GM12872 (cell line): Measurements from ENCODE around the gene LINGO3.

Source experiments
- TF ChIP-seq, protein P1 (sequence below): IDR thresholded peaks from 3 replicates; pipeline ENCODE4 v1.5.1; 2011; ENCODE audit warnings: low read depth, mild to moderate bottlenecking, low read length, moderate library complexity; ENCODE audit not compliant: insufficient read depth

The LINGO3 gene, protein sequence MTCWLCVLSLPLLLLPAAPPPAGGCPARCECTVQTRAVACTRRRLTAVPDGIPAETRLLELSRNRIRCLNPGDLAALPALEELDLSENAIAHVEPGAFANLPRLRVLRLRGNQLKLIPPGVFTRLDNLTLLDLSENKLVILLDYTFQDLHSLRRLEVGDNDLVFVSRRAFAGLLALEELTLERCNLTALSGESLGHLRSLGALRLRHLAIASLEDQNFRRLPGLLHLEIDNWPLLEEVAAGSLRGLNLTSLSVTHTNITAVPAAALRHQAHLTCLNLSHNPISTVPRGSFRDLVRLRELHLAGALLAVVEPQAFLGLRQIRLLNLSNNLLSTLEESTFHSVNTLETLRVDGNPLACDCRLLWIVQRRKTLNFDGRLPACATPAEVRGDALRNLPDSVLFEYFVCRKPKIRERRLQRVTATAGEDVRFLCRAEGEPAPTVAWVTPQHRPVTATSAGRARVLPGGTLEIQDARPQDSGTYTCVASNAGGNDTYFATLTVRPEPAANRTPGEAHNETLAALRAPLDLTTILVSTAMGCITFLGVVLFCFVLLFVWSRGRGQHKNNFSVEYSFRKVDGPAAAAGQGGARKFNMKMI

DNA sequence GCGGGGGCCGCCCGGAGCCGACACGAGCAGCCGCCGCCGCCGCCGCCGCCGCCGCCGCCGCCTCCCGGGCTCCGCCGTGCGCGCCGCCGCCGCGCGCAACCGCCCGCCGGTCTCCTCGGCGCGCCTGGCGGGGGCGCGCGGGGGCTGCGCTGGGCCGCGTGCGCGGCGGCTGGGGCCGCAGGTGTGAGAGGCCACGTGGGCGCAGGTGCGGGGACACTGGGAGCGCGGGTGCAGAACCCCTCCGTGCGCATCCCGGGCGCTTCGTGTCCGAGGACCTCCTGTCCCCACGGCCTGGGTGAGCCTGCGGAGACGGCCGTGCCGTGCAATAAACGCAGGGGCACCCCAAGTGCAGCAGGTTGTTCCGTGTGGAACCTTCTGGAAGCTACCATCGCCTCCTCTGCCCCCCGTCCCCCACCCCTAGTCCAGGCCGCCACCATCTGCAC is at the start of gene LINGO3:
TSS of gene LINGO3 (minus strand) at position 41 of the 443 bp plus-strand sequence. CDS start 16,378 bp downstream, outside the sequence.
- TF ChIP-seq, protein P1, sequence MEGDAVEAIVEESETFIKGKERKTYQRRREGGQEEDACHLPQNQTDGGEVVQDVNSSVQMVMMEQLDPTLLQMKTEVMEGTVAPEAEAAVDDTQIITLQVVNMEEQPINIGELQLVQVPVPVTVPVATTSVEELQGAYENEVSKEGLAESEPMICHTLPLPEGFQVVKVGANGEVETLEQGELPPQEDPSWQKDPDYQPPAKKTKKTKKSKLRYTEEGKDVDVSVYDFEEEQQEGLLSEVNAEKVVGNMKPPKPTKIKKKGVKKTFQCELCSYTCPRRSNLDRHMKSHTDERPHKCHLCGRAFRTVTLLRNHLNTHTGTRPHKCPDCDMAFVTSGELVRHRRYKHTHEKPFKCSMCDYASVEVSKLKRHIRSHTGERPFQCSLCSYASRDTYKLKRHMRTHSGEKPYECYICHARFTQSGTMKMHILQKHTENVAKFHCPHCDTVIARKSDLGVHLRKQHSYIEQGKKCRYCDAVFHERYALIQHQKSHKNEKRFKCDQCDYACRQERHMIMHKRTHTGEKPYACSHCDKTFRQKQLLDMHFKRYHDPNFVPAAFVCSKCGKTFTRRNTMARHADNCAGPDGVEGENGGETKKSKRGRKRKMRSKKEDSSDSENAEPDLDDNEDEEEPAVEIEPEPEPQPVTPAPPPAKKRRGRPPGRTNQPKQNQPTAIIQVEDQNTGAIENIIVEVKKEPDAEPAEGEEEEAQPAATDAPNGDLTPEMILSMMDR: no peak

DNA sequence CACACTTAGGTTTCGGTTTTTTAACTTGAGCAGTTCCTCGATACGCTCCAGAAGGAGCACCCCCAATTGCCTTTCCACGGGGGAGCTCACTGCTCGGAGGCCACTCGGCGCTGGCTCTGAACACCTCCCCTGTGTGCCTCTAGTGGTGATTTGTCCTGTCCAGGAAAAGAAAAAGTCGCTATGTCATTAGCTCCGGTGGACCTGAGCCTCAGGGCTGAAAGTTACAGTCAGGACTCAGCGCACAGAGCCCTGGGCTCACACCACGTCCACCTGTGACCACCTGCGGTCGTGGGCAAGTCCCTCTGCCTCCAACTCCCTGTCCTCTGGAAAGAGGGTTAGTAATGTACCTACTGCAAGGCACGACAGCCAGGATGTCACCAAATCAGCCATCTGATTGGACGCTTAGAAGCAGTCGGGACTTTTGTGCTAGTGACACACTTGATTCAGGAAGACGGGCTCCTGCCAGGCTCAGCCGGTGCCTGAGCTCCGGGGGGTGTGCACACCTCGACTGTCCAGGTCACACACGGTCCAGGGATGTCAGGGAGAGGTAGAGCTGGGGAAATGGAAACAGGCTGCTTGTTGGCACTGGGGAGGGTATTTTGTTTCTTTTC is 48.2 kb upstream of the LINGO3 start:
- TF ChIP-seq, protein P1: no peak

DNA sequence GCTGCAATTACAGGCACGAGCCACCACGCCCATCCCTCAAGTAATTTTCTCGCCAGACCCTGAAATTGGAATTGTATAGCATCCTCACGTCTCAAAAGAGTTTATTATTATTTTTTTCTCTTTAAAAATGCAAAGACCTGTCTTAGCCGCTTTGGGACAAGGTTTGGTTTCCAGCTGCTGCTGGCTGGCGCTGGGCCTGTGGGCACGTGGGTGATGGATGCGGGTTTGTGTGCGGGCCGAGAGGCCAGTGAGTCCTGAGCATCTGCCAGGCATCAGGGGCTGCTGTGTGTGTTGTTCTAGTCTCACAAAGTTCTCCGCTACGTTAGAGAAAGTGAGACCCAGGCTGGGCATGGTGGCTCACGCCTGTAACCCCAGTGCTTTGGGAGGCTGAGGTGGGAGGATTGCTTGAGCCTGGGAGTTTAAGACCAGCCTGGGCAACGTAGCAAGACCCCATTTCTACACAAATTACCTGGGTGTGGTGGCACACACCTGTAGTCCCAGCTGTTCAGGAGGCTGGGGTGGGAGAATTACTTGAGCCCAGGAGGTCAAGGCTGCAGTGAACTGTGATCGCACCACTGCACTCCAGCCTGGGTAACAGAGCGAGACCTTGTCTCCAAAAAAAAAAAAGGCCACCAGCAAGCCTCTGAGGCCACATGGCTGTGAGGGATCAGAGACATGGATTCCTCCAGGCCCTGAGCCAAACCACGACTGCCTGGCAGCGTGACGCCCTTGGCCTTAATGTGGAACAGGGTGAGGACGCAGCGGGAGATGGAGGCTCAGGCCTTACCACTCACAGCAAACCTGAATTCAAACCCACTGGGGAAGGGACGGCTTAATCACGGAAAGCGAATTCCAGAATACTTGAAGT is 47.4 kb upstream of the LINGO3 start:
- TF ChIP-seq, protein P1: no peak

GRCh38 chr19:2354670-2355069 is 46.7 kb upstream of the LINGO3 start:
- TF ChIP-seq, protein P1: no peak

- TF ChIP-seq, protein P1: no peak
These were observed 46.1 kb upstream of the LINGO3 start for GRCh38 chr19:2353887-2354592.

GRCh38 chr19:2353159-2353886 is 45.4 kb upstream of the LINGO3 start:
- TF ChIP-seq, protein P1: no peak
